Measurements from ENCODE around the gene OR1A2.
"Not testable (repeated sequence)": the region's sequence is repeated elsewhere in the genome, so short reads cannot be mapped to it uniquely, and the experiment has no call there.

The OR1A2 gene

GRCh38 chr17:3197219-3197618, at the start of gene OR1A2:
Gene OR1A2, plus strand, starts transcription at chr17:3197519. Its CDS starts 0 bp downstream, at chr17:3197519.
- no peak for DNase-seq (ENCODE audit: low read depth in 2 of 2)

GRCh38 chr17:3157218-3157617, 40.1 kb upstream of the OR1A2 start:
- DNase-seq (ENCODE audit: low read depth in 2 of 2): no peak

GRCh38 chr17:3167574-3167973, 29.7 kb upstream of the OR1A2 start:
- no peak for DNase-seq (ENCODE audit: low read depth in 2 of 2)

GRCh38 chr17:3189961-3190360, 7.4 kb upstream of the OR1A2 start:
- no peak for DNase-seq (ENCODE audit: low read depth in 2 of 2)

GRCh38 chr17:3207367-3207766, 10.0 kb downstream of the OR1A2 start, which contains the start of gene OR1A1:
Gene OR1A1, plus strand, starts transcription at chr17:3207667. Its CDS starts 7,954 bp downstream, at chr17:3215621.
- DNase-seq (ENCODE audit: low read depth in 2 of 2): no peak

- no peak for DNase-seq (ENCODE audit: low read depth in 2 of 2)
Measured at GRCh38 chr17:3208484-3208883, 11.2 kb downstream of the OR1A2 start.

- DNase-seq (ENCODE audit: low read depth in 2 of 2): no peak
Measured at GRCh38 chr17:3213001-3213400, 15.7 kb downstream of the OR1A2 start.

GRCh38 chr17:3213587-3213986, 16.3 kb downstream of the OR1A2 start:
- no peak for DNase-seq (ENCODE audit: low read depth in 2 of 2)

- DNase-seq (ENCODE audit: low read depth in 2 of 2): not testable (repeated sequence)
Measured at GRCh38 chr17:3219978-3220377, 22.7 kb downstream of the OR1A2 start.

GRCh38 chr17:3221850-3222249, 24.5 kb downstream of the OR1A2 start:
- no peak for DNase-seq (ENCODE audit: low read depth in 2 of 2)

GRCh38 chr17:3222505-3222904, 25.2 kb downstream of the OR1A2 start:
- no peak for DNase-seq (ENCODE audit: low read depth in 2 of 2)

- DNase-seq (ENCODE audit: low read depth in 2 of 2): not testable (repeated sequence)
Measured at GRCh38 chr17:3224721-3225352, 27.5 kb downstream of the OR1A2 start.

- not testable (repeated sequence) for DNase-seq (ENCODE audit: low read depth in 2 of 2)
Measured at GRCh38 chr17:3232300-3232699, 35.0 kb downstream of the OR1A2 start.

GRCh38 chr17:3238685-3239084, 41.4 kb downstream of the OR1A2 start:
- DNase-seq (ENCODE audit: low read depth in 2 of 2): not testable (repeated sequence)

- not testable (repeated sequence) for DNase-seq (ENCODE audit: low read depth in 2 of 2)
Measured at GRCh38 chr17:3241044-3241443, 43.7 kb downstream of the OR1A2 start.

- DNase-seq (ENCODE audit: low read depth in 2 of 2): not testable (repeated sequence)
Measured at GRCh38 chr17:3244841-3245240, 47.5 kb downstream of the OR1A2 start.
